ENCODE data around the gene SERGEF. TPM values are rescaled to one million over a fixed set of nuclear protein-coding genes. Genes with fewer than 3 reads are reported as not detected.

The SERGEF gene
- total and polyA plus RNA-seq, 2 donors from 2014 or later: 33.2 to 63.0 TPM

GRCh38 chr11:17743808-17744119 is 269.1 kb downstream of the SERGEF start:
- no peaks in the 10 kb centered on the region for H3K9me3 ChIP-seq (ENCODE audit: control insufficient read depth in 2 of 3, insufficient read depth in 1 of 3, low read length in 3 of 3)
- no peak for FAIRE-seq
- intact Hi-C loops (cut with DNase I): no loop called here
- H3K27ac ChIP-seq (ENCODE audit: low read depth in 2 of 2, low read length in 2 of 2): no peak overlapping the region
- no peaks in the 10 kb centered on the region for H3K36me3 ChIP-seq (ENCODE audit: control insufficient read depth in 2 of 3, insufficient read depth in 3 of 3, low read length in 3 of 3)
- DNase-seq: peak in 2 of 5 donors; percentile 23 to 38
- TF ChIP-seq, protein P1, sequence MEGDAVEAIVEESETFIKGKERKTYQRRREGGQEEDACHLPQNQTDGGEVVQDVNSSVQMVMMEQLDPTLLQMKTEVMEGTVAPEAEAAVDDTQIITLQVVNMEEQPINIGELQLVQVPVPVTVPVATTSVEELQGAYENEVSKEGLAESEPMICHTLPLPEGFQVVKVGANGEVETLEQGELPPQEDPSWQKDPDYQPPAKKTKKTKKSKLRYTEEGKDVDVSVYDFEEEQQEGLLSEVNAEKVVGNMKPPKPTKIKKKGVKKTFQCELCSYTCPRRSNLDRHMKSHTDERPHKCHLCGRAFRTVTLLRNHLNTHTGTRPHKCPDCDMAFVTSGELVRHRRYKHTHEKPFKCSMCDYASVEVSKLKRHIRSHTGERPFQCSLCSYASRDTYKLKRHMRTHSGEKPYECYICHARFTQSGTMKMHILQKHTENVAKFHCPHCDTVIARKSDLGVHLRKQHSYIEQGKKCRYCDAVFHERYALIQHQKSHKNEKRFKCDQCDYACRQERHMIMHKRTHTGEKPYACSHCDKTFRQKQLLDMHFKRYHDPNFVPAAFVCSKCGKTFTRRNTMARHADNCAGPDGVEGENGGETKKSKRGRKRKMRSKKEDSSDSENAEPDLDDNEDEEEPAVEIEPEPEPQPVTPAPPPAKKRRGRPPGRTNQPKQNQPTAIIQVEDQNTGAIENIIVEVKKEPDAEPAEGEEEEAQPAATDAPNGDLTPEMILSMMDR (IDR thresholded peaks at IDR 0.05; ENCODE audit: borderline replicate concordance, extremely low read depth, insufficient read depth): no peak
- H3K27me3 ChIP-seq (ENCODE audit: control insufficient read depth, insufficient read depth, low read length): peaks cover 5% of the 10 kb centered on the region
- no peak overlapping the region for H3K9ac ChIP-seq (ENCODE audit: low read length in 3 of 3)
- no peaks in the 10 kb centered on the region for H3K4me1 ChIP-seq (ENCODE audit: control insufficient read depth in 2 of 3, insufficient read depth in 2 of 3, low read depth in 1 of 3, low read length in 3 of 3)
- H3K4me3 ChIP-seq (ENCODE audit: low read length in 3 of 3): no peak overlapping the region

- FAIRE-seq (no peak), DNase-seq (peak in 2 of 5 donors; percentile 7 to 43)
- Histone ChIP-seq H3K4me1 (ENCODE audit: control insufficient read depth in 2 of 3, insufficient read depth in 2 of 3, low read depth in 1 of 3, low read length in 3 of 3) (no peaks in the 10 kb centered on the region), H3K36me3 (ENCODE audit: control insufficient read depth in 2 of 3, insufficient read depth in 3 of 3, low read length in 3 of 3) (no peaks in the 10 kb centered on the region), H3K4me3 (ENCODE audit: low read length in 3 of 3) (no peak overlapping the region), H3K9ac (ENCODE audit: low read length in 3 of 3) (no peak overlapping the region), H3K9me3 (ENCODE audit: control insufficient read depth in 2 of 3, insufficient read depth in 1 of 3, low read length in 3 of 3) (no peaks in the 10 kb centered on the region), H3K27ac (ENCODE audit: low read depth in 2 of 2, low read length in 2 of 2) (no peak overlapping the region), H3K27me3 (ENCODE audit: control insufficient read depth, insufficient read depth, low read length) (peaks cover 5% of the 10 kb centered on the region)
- TF ChIP-seq, protein P1 (IDR thresholded peaks at IDR 0.05; ENCODE audit: borderline replicate concordance, extremely low read depth, insufficient read depth): no peak
- intact Hi-C loops (cut with DNase I): no loop called here
Observed at GRCh38 chr11:17743026-17743807, 269.6 kb downstream of the SERGEF start.

DNA sequence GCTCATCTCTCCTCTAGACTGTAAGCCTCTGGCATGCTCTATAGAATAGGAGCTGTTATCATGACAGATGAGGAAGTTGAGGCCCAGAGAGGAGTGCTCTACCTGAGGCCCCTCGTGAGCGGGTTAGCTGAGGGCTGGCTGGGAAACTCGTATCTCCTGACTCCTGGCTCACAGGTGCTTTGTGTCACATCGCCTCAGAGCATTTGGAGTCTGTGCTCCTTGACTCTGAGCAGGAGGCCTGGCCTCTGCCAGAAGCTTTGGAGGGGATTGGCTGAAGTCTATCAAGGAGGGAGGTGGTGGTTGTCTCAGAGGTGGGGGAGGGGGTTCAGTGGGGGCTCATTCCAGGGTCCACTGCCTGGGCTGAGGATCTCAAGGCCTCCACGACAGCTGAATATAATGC is 270.8 kb downstream of the SERGEF start:
- peak in 1 of 5 donors; percentile 48 for DNase-seq
- Histone ChIP-seq H3K36me3 (ENCODE audit: control insufficient read depth in 2 of 3, insufficient read depth in 3 of 3, low read length in 3 of 3) (no peaks in the 10 kb centered on the region), H3K9me3 (ENCODE audit: control insufficient read depth in 2 of 3, insufficient read depth in 1 of 3, low read length in 3 of 3) (no peaks in the 10 kb centered on the region), H3K27ac (ENCODE audit: low read depth in 2 of 2, low read length in 2 of 2) (no peak overlapping the region), H3K4me3 (ENCODE audit: low read length in 3 of 3) (no peak overlapping the region), H3K4me1 (ENCODE audit: control insufficient read depth in 2 of 3, insufficient read depth in 2 of 3, low read depth in 1 of 3, low read length in 3 of 3) (no peaks in the 10 kb centered on the region), H3K27me3 (ENCODE audit: control insufficient read depth, insufficient read depth, low read length) (peaks cover 9% of the 10 kb centered on the region), H3K9ac (ENCODE audit: low read length in 3 of 3) (no peak overlapping the region)
- TF ChIP-seq, protein P1 (IDR thresholded peaks at IDR 0.05; ENCODE audit: borderline replicate concordance, extremely low read depth, insufficient read depth): no peak
- FAIRE-seq: no peak
- intact Hi-C loops (cut with DNase I): no loop called here

Data from kidney (tissue), 14 donors.